ENCODE data around the gene TMEM86A.

TMEM86A gene

GRCh38 chr11:18700872-18701271 is 2.3 kb downstream of the TMEM86A start:
- DNase-seq: no peak

DNA sequence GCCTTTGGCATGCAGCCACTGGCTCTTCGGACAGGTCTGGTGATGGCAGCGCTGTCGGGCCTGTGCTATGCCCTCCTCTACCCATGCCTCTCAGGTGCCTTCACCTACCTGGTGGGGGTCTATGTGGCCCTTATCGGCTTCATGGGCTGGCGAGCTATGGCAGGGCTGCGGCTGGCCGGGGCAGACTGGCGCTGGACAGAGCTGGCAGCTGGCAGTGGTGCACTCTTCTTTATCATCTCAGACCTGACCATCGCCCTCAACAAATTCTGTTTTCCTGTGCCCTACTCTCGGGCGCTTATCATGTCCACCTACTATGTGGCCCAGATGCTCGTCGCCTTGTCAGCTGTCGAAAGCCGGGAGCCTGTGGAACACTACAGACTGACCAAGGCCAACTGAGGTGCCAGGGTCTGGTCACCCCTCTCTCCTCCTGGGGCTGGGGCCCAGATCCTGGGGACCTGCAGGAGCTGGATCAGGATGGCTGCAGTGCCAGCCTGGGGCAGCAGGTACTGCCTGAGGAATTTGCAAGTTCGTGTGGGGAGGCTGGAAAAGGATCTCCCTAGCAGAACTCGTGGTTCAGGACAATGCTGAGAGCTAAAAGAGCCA is 3.1 kb downstream of the TMEM86A start:
- no peak for DNase-seq

DNA sequence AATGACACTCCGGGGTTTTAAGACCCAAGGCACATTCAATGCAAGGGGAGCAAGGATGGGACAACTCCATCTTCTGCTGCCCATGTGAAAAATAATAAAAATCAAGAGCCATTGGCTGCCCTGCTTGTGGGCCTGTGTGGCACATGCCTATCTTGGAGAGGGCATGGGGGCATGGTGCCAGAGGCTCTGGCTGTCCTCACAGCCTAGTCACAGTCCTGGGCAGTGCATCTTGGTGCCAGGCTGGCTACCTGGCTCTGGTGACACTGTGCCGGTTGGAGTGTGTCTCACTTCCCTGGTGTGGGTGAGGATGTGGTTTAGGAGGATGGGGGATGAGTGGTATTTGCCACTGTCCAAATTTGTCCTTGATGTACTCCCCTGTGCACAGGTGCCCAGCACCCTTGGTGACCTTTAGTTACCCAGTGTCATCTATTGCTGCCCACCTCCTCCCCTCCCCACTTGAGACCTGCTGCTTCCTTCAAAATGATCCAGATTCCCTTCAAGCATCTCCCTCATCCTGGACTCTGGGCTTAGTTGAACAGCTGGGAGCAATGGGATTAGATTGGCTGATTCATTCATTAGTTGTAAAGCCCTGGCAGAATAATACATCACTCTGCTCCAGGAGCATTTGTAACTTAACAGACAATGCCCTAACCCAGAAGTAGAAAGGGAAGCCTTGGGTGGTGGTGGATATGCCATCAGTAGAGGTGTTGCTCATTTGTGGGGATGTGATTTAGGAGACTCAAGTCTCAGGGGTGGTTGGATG is 4.6 kb downstream of the TMEM86A start:
- no peak for DNase-seq

DNA sequence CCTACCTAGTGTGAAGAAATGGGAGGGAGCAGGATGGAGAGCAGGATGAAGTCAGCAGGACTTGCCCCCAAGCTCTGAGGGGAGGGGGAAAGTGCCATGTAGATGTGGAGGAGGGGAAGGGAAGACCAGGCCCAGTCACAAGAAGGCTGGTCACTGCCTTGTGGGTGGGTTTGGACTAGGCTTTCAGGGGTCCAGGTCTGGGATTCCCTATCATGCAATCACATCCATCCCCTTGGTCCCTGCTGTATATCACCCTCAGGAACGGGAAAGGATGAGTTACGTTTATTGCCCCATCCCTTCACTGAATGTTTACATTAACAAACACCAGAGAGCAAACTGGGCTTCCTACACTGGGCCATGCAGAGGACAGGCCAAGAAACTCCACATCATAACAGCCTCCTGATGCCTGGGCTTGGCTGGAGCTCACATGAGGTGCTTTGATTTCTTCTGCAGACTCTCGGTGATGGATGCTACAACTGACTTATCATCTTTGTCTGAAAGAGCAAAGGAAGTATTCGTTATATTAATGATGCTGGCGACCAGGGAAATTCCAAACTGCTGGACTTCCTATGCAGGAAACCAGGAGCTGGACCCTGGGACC is 5.6 kb downstream of the TMEM86A start:
- no peak for DNase-seq

DNA sequence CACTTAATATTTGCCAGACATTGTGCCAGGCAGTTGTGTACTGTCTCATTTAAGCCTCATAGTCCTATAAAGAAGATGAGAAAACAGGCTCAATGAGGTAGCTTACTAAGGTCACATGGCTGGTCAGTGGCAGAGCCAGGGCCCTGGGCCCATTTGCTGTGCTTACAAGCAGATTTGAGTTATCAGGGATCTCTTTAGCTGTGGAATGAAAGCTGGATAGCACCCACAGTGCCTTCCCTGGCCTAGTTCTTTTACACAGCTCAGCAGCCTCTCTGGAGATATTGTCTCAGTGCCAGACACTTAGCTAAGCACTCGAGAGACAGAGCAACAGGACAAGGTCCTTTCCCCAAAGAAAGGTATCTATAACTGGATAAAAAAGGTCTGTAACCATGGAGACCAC is 6.1 kb downstream of the TMEM86A start:
- DNase-seq: no peak

- no peak for DNase-seq
These were observed 7.2 kb downstream of the TMEM86A start for GRCh38 chr11:18705651-18706281.

GRCh38 chr11:18706330-18707243 is 8.0 kb downstream of the TMEM86A start:
- DNase-seq: no peak

DNA sequence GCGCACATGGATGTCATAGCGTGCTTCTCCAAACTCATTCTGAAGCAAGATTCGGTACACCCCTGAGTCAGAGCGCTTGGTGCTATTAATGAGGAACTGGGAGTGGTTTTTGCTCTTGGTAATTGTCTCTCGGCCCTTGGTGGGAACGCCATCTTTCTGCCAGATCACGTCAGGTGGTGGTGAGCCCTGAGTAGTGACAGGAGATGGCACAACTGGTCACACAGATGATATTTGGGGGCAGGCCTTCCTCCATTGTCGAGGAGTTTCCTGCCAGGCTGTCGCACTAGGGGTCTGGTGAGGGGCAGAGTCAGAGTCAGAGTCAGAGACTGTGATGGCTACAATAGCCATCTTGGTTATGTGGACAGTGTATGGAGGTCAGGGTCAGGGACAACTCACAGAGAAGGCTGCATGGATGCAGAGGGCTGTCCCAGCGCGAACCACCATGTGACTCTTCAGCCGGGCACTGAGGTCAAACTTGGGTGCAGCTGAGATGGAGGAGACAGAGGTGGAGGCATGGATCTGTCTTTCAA is 9.3 kb downstream of the TMEM86A start:
- DNase-seq: no peak

- no peak for DNase-seq
These were observed 10.8 kb downstream of the TMEM86A start for GRCh38 chr11:18709414-18709813.

- DNase-seq: no peak
These were observed 12.0 kb downstream of the TMEM86A start for GRCh38 chr11:18710545-18710944.

- DNase-seq: no peak
These were observed 15.3 kb downstream of the TMEM86A start for GRCh38 chr11:18713646-18714442.

DNA sequence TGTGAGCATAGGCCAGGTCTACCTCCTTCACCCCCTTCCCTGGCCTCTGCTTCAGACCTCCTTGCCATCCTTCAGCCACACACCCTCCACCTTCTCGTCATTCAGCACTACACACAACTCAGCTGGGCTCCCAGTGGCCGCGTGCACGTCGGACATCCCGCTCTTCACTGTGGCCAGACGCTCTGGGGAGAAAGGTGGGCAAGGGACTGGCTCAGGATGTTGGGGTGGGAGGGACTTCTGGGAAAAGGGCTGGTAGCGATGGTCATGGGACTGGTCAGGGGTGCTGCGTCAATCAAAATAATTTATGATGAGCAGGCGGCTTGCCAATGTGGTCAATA is 15.8 kb downstream of the TMEM86A start:
- no peak for DNase-seq

DNA sequence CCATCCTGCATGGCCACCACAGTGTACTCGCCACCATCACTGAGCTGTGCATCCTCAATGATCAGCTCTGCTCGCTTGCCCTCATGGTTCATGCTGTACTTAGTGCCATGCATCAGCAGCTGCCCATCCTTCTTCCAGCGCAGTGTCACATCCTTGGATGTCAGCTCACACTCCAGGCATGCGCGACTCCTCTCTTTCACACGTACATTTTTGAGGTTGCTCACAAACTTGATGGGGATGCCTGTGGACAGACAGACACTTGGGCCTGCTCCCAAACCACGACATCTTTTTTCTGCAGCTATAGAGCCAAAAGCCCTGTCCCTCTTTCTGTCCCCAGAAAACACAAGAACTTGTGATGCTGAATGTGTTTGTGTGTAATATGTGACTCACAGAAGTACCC is 16.9 kb downstream of the TMEM86A start:
- no peak for DNase-seq

GRCh38 chr11:18720091-18720807 is 21.7 kb downstream of the TMEM86A start:
- no peak for DNase-seq

- no peak for DNase-seq
These were observed 22.4 kb downstream of the TMEM86A start for GRCh38 chr11:18720808-18721560.

DNA sequence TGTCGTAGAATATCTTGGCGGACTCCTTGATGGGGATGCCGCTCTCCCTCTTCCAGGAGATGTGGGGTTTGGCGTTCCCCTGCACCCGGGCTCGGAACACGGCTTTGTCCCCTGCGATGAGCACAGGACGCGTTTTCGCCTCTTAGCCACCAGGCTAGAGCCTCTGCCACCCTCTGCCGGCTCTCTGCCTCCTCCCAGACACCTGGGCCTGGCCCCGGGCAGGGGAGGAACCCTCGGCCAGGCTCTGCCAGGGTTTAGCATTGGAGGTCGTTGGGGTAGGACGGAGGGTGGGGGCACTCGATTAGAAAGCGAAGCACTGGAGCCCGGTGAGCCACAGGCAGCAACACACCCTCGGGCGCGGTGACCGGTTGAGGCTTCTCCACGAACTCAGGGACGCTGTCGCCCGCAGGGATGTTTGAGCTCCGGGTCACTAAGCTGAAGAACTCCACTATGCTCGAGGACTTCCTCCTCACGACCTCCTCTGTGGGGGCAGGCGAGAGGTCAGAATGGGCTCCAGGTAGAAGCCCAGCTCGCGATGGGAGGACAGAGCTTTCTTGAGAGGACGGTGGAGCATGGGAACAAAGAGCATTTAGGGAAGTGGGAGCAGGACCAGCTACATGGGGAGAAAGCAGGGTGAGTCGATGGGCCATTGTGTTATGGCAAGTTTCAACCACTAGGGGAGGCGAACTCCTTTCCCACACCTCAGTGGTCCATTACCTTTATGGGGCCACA is 23.1 kb downstream of the TMEM86A start:
- DNase-seq: no peak

- no peak for DNase-seq
These were observed 23.7 kb downstream of the TMEM86A start for GRCh38 chr11:18722293-18722637.

- DNase-seq: no peak
These were observed 25.4 kb downstream of the TMEM86A start for GRCh38 chr11:18723991-18724390.

DNA sequence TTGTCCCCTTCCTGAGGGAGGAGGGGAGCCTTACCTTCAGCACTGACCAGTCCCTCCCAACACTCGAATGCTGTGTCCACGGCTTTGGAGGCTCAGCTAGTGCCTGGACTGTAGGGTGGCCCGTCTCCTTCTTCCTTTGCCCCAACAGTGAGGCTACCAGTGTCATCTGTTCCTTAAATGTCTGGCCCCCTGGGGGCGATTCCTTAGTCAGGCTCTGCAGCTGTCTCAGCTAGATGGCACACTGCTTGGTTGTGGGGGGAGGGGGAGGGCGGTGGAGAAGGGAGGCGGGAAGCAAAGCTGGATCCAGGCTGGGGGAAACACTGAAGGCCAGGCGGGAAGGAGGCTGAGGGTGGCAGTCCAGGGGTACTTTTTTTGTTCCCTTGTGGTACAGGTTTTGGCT is 27.5 kb downstream of the TMEM86A start, which contains the start of gene IGSF22:
Gene IGSF22, minus strand, starts transcription at position 149 of the 400 bp plus-strand sequence. CDS start 1,952 bp downstream, outside the sequence.
- DNase-seq: no peak
